Measurements from ENCODE around the gene SCAMP4. TPM values are rescaled to one million over a fixed set of nuclear protein-coding genes. Genes with fewer than 3 reads are reported as not detected.

The SCAMP4 gene
- total and polyA plus RNA-seq, 2 of the 13 experiments (the other 11 are each of a cell fraction or from before 2014, with no cell fraction given) = 10.7 to 13.7 TPM

- FAIRE-seq (no peak), ATAC-seq (peak; percentile 84), DNase-seq (ENCODE audit: low spot score) (peak; percentile 79)
- ChIA-PET POLR2A (interaction anchor here (0.8 to 2.1 kb wide), 11 partner anchors 9 to 600 kb away, joined by 3 to 13 read pairs (median 5); partner anchors contain the start of genes ABHD17A and GADD45B), CTCF (ENCODE audit: low intra/inter-chr PET ratio, low total read pairs) (no interaction called here)
- in situ Hi-C loops (cut with HindIII; ENCODE audit: extremely low pct_ligation_motif_present, low pct_unique_long_range_greater_than_20kb) (no loop called here), intact Hi-C loops (cut with micrococcal nuclease; ENCODE audit: unreplicated experiment) (no loop called here)
- peaks cover 32% of the 10 kb centered on the region for H3K79me2 ChIP-seq (ENCODE audit: insufficient read depth, low read length)
- peaks cover 0 to 4% of the 10 kb centered on the region in 2 experiments; a peak in 2 of 5 replicates for H3K36me3 ChIP-seq (replicated peaks in 1 of 2; ENCODE audit: control insufficient read depth in 1 of 2, insufficient read depth in 2 of 2, low read length in 2 of 2)
- peak overlapping the region; percentile 97 for H3K4me2 ChIP-seq (ENCODE audit: low read depth, low read length)
- H3K9ac ChIP-seq (ENCODE audit: insufficient read depth, low read depth, low read length) = peak overlapping the region; percentile 91
- H4K20me1 ChIP-seq (ENCODE audit: insufficient read depth, low read length) = peaks cover 6% of the 10 kb centered on the region; the same call in 1 of the 2 replicates
- H3K27ac ChIP-seq (ENCODE audit: extremely low read length, insufficient read depth, low read length) = peak overlapping the region; percentile 79
- H3K9me3 ChIP-seq (ENCODE audit: low read length) = no peaks in the 10 kb centered on the region
- TSS peak; percentile 81 for BruUV-seq (replicated peaks)
- no peaks in the 10 kb centered on the region for H3K27me3 ChIP-seq (ENCODE audit: control insufficient read depth in 1 of 2, insufficient read depth in 2 of 2, low read length in 2 of 2)
- H2AFZ ChIP-seq (ENCODE audit: low read length) = no peak overlapping the region
- 3% methylated on average over 22 of the region's 87 CpGs for WGBS (ENCODE audit: low lambda C conversion rate)
- peak overlapping the region; percentile 68 to 99 (median 94) for H3K4me3 ChIP-seq (replicated peaks in 1 of 3; ENCODE audit: insufficient read depth in 1 of 3, low read depth in 2 of 3, low read length in 3 of 3)
- peaks cover 45% of the 10 kb centered on the region for H3K4me1 ChIP-seq (ENCODE audit: insufficient read depth, low read length)
- TF ChIP-seq ARNTL (CRISPR knock-in tag; IDR thresholded peaks at IDR 0.05) (peak; percentile 82; the same call in 1 of the 2 replicates), HMG20B (CRISPR knock-in tag; conservative IDR thresholded peaks at IDR 0.05) (no peak), ATF4 (CRISPR knock-in tag; IDR thresholded peaks at IDR 0.05) (peak in 1 of 2 experiments; percentile 42; a peak in 1 of 4 replicates), RNF2 (conservative IDR thresholded peaks at IDR 0.05; ENCODE audit: low read depth) (peak; percentile 70; the same call in 1 of the 2 replicates), ZNF766 (CRISPR knock-in tag; IDR thresholded peaks at IDR 0.05; ENCODE audit: borderline replicate concordance) (no peak), RARA (CRISPR knock-in tag; IDR thresholded peaks at IDR 0.05) (peak; percentile 70), HDAC2 (CRISPR knock-in tag; IDR thresholded peaks at IDR 0.05) (peak; percentile 79), GRHL1 (CRISPR knock-in tag; conservative IDR thresholded peaks at IDR 0.05) (no peak), ZNF660 (CRISPR knock-in tag; IDR thresholded peaks at IDR 0.05; ENCODE audit: borderline replicate concordance, low read depth) (no peak), PRMT3 (CRISPR knock-in tag; IDR thresholded peaks at IDR 0.05; ENCODE audit: borderline replicate concordance, low read depth) (no peak), HDAC6 (IDR thresholded peaks at IDR 0.05; ENCODE audit: low read depth, low read length) (no peak), IRF9 (CRISPR knock-in tag; IDR thresholded peaks at IDR 0.05; ENCODE audit: borderline replicate concordance) (peak; percentile 88; the same call in 1 of the 2 replicates), ZNF263 (CRISPR knock-in tag; IDR thresholded peaks at IDR 0.05) (no peak), IRF1 (CRISPR knock-in tag; IDR thresholded peaks at IDR 0.05; ENCODE audit: low read depth) (no peak), BRCA1 (CRISPR knock-in tag; IDR thresholded peaks at IDR 0.05) (peak; percentile 64; the same call in 1 of the 2 replicates), ZNF589 (CRISPR knock-in tag; conservative IDR thresholded peaks at IDR 0.05) (peak; percentile 79; the same call in 1 of the 2 replicates), ZZZ3 (CRISPR knock-in tag; IDR thresholded peaks at IDR 0.05; ENCODE audit: borderline replicate concordance) (peak; percentile 82), ZNF567 (CRISPR knock-in tag; IDR thresholded peaks at IDR 0.05; ENCODE audit: borderline replicate concordance) (no peak)
These were observed 29.3 kb upstream of the SCAMP4 start for GRCh38 chr19:1875646-1876495.

Data from HepG2 (cell line).